K562 (cell line): Measurements from ENCODE around the gene STS. TPM values are rescaled to one million over a fixed set of nuclear protein-coding genes. Genes with fewer than 3 reads are reported as not detected.

Experiments
- CEBPB ChIP-seq: fragments of 450-650 bp; IDR thresholded peaks from 2 replicates; pipeline ENCODE4 v1.6.1; 2016; ENCODE audit warnings: missing genetic modification characterization, missing compliant biosample characterization
- EGR1 ChIP-seq: fragments of 450-650 bp; conservative IDR thresholded peaks from 2 replicates; pipeline ENCODE4 v1.6.1; 2017; ENCODE audit warnings: mild to moderate bottlenecking
- HLTF ChIP-seq: fragments of 450-650 bp; IDR thresholded peaks from 2 replicates; pipeline ENCODE4 v1.6.1; 2016
- KDM1A ChIP-seq, 2 experiments: fragments of 450-650 bp; IDR thresholded peaks; 2 replicates each; pipeline ENCODE4 v1.6.1; 2016; ENCODE audit warnings: mild to moderate bottlenecking in 2 of 2
- SPI1 ChIP-seq: IDR thresholded peaks from 2 replicates; pipeline ENCODE4 v1.6.1; 2011; ENCODE audit warnings: low read depth, low read length, control low read depth, borderline replicate concordance
- ZNF239 ChIP-seq: fragments of 250-450 bp; sonication (Bioruptor Pico); IDR thresholded peaks from 2 replicates; pipeline ENCODE4 v1.4.0; 2020; ENCODE audit warnings: mild to moderate bottlenecking
- ZNF24 ChIP-seq: fragments of 450-650 bp; IDR thresholded peaks from 2 replicates; pipeline ENCODE4 v1.6.1; 2016
- ZNF584 ChIP-seq: fragments of 200-800 bp; sonication (Bioruptor generic); IDR thresholded peaks from 2 replicates; pipeline ENCODE4 v1.6.1; 2016; ENCODE audit warnings: low read depth, mild to moderate bottlenecking, missing genetic modification characterization, missing compliant biosample characterization
- polyA plus RNA-seq, 8 experiments: library from polyadenylated mRNA; depleted of rRNA in 4 of 8; stranded (reverse) in 5 of 8; unstranded in 3 of 8; fragments of >200 nt; fragmentation: Nextera tagmentation in 2 of 8; fragmentation: Illumina TruSeq in 1 of 8; extraction: Ambion mirVana in 2 of 8; extraction: Trizol in 1 of 8; gene quantifications; 2 replicates each; pipeline versions ENCODE4 v1.2.1 to v1.2.3, GENCODE V29; 2011 to 2014; ENCODE audit warnings: inconsistent platforms in 1 of 8, missing spikeins in 1 of 8
- total RNA-seq, 7 experiments: library from RNA; depleted of rRNA in 6 of 7; stranded (reverse); fragments of >200 nt in 6 of 7; fragmentation: Illumina TruSeq in 2 of 7; extraction: Trizol in 2 of 7; gene quantifications; 2 replicates each; pipeline versions ENCODE4 v1.2.1 to v1.2.3, GENCODE V29; 2011 to 2021; ENCODE audit warnings: low replicate concordance in 1 of 7
- TF ChIP-seq, protein P1 (sequence below): sonication (generic); formaldehyde crosslinking; IDR thresholded peaks from 2 replicates; pipeline ENCODE4 v1.8.0; 2023; ENCODE audit warnings: missing genetic modification reagents, mild to moderate bottlenecking, borderline replicate concordance
- TF ChIP-seq, protein P2 (sequence below): fragments of 200-800 bp; sonication (Bioruptor generic); IDR thresholded peaks from 2 replicates; pipeline ENCODE4 v1.6.1; 2016; ENCODE audit warnings: missing genetic modification characterization, missing compliant biosample characterization
- TF ChIP-seq, protein P3 (sequence below): fragments of 450-650 bp; formaldehyde crosslinking; IDR thresholded peaks from 2 replicates; pipeline ENCODE4 v1.4.0; 2020; ENCODE audit warnings: mild to moderate bottlenecking, moderate library complexity
- TF ChIP-seq, protein P4 (sequence below): fragments of 450-650 bp; conservative IDR thresholded peaks from 2 replicates; pipeline ENCODE4 v1.6.1; 2016; ENCODE audit warnings: missing genetic modification characterization, low read depth, mild to moderate bottlenecking, missing compliant biosample characterization, moderate library complexity

Gene STS
- total and polyA plus RNA-seq, 9 of the 15 experiments (the other 6 are each of a cell fraction or from before 2014, with no cell fraction given) = 0.14 to 1.3 (median 0.63) TPM

DNA sequence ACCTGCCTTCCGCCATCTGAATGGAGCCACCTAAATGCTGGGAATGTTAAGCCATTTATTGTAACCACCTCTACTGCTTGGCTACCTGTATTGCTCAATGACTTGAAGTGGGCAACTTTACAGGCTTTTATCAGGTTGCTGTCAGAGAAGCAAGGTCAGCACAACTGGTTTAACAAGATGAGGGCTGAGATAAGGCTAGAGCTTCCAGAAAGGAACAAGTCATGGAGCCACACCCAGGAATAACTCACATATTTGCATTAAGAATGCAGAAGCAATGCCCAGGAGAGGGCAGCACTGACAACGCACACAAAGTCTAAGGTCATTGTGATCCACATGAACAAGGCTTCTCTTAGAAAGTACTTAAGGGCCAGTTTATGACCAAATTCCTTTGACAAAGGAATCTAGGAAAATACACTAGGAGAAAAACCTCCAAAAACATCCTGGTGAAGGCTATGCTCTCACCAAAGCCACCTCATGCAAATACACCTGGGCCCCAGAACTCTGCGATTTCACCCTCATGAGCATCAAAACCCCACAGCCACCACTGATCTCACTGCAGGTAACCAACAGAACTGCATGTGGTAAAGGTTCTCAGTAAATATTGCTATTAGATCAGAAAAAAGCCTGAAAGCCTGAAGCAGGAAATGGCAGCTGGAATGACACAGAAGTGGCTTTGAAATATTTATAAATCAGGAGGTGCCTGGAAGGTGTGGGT, 15.0 kb upstream of the STS start (continued):
- TF ChIP-seq, protein P1, sequence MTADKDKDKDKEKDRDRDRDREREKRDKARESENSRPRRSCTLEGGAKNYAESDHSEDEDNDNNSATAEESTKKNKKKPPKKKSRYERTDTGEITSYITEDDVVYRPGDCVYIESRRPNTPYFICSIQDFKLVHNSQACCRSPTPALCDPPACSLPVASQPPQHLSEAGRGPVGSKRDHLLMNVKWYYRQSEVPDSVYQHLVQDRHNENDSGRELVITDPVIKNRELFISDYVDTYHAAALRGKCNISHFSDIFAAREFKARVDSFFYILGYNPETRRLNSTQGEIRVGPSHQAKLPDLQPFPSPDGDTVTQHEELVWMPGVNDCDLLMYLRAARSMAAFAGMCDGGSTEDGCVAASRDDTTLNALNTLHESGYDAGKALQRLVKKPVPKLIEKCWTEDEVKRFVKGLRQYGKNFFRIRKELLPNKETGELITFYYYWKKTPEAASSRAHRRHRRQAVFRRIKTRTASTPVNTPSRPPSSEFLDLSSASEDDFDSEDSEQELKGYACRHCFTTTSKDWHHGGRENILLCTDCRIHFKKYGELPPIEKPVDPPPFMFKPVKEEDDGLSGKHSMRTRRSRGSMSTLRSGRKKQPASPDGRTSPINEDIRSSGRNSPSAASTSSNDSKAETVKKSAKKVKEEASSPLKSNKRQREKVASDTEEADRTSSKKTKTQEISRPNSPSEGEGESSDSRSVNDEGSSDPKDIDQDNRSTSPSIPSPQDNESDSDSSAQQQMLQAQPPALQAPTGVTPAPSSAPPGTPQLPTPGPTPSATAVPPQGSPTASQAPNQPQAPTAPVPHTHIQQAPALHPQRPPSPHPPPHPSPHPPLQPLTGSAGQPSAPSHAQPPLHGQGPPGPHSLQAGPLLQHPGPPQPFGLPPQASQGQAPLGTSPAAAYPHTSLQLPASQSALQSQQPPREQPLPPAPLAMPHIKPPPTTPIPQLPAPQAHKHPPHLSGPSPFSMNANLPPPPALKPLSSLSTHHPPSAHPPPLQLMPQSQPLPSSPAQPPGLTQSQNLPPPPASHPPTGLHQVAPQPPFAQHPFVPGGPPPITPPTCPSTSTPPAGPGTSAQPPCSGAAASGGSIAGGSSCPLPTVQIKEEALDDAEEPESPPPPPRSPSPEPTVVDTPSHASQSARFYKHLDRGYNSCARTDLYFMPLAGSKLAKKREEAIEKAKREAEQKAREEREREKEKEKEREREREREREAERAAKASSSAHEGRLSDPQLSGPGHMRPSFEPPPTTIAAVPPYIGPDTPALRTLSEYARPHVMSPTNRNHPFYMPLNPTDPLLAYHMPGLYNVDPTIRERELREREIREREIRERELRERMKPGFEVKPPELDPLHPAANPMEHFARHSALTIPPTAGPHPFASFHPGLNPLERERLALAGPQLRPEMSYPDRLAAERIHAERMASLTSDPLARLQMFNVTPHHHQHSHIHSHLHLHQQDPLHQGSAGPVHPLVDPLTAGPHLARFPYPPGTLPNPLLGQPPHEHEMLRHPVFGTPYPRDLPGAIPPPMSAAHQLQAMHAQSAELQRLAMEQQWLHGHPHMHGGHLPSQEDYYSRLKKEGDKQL = no peak
- TF ChIP-seq KDM1A (IDR thresholded peaks at IDR 0.05) (no peak), ZNF584 (CRISPR knock-in tag) (no peak), EGR1 (no peak), SPI1 (no peak), ZNF239 (CRISPR knock-in tag) (no peak), CEBPB (tag) (peak; percentile 83), HLTF (no peak), ZNF24 (no peak)
- TF ChIP-seq, protein P2, sequence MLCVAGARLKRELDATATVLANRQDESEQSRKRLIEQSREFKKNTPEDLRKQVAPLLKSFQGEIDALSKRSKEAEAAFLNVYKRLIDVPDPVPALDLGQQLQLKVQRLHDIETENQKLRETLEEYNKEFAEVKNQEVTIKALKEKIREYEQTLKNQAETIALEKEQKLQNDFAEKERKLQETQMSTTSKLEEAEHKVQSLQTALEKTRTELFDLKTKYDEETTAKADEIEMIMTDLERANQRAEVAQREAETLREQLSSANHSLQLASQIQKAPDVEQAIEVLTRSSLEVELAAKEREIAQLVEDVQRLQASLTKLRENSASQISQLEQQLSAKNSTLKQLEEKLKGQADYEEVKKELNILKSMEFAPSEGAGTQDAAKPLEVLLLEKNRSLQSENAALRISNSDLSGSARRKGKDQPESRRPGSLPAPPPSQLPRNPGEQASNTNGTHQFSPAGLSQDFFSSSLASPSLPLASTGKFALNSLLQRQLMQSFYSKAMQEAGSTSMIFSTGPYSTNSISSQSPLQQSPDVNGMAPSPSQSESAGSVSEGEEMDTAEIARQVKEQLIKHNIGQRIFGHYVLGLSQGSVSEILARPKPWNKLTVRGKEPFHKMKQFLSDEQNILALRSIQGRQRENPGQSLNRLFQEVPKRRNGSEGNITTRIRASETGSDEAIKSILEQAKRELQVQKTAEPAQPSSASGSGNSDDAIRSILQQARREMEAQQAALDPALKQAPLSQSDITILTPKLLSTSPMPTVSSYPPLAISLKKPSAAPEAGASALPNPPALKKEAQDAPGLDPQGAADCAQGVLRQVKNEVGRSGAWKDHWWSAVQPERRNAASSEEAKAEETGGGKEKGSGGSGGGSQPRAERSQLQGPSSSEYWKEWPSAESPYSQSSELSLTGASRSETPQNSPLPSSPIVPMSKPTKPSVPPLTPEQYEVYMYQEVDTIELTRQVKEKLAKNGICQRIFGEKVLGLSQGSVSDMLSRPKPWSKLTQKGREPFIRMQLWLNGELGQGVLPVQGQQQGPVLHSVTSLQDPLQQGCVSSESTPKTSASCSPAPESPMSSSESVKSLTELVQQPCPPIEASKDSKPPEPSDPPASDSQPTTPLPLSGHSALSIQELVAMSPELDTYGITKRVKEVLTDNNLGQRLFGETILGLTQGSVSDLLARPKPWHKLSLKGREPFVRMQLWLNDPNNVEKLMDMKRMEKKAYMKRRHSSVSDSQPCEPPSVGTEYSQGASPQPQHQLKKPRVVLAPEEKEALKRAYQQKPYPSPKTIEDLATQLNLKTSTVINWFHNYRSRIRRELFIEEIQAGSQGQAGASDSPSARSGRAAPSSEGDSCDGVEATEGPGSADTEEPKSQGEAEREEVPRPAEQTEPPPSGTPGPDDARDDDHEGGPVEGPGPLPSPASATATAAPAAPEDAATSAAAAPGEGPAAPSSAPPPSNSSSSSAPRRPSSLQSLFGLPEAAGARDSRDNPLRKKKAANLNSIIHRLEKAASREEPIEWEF (CRISPR knock-in tag) = no peak
- TF ChIP-seq, protein P3, sequence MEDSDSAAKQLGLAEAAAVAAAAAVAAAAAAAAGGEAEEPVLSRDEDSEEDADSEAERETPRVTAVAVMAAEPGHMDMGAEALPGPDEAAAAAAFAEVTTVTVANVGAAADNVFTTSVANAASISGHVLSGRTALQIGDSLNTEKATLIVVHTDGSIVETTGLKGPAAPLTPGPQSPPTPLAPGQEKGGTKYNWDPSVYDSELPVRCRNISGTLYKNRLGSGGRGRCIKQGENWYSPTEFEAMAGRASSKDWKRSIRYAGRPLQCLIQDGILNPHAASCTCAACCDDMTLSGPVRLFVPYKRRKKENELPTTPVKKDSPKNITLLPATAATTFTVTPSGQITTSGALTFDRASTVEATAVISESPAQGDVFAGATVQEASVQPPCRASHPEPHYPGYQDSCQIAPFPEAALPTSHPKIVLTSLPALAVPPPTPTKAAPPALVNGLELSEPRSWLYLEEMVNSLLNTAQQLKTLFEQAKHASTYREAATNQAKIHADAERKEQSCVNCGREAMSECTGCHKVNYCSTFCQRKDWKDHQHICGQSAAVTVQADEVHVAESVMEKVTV = 0 out of 2 replicates have a peak, but pooled peaks have one; percentile 7
- TF ChIP-seq, protein P4, sequence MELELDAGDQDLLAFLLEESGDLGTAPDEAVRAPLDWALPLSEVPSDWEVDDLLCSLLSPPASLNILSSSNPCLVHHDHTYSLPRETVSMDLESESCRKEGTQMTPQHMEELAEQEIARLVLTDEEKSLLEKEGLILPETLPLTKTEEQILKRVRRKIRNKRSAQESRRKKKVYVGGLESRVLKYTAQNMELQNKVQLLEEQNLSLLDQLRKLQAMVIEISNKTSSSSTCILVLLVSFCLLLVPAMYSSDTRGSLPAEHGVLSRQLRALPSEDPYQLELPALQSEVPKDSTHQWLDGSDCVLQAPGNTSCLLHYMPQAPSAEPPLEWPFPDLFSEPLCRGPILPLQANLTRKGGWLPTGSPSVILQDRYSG (tag) = no peak
